ENCODE measurements around the gene HSPB8.

The HSPB8 gene

DNA sequence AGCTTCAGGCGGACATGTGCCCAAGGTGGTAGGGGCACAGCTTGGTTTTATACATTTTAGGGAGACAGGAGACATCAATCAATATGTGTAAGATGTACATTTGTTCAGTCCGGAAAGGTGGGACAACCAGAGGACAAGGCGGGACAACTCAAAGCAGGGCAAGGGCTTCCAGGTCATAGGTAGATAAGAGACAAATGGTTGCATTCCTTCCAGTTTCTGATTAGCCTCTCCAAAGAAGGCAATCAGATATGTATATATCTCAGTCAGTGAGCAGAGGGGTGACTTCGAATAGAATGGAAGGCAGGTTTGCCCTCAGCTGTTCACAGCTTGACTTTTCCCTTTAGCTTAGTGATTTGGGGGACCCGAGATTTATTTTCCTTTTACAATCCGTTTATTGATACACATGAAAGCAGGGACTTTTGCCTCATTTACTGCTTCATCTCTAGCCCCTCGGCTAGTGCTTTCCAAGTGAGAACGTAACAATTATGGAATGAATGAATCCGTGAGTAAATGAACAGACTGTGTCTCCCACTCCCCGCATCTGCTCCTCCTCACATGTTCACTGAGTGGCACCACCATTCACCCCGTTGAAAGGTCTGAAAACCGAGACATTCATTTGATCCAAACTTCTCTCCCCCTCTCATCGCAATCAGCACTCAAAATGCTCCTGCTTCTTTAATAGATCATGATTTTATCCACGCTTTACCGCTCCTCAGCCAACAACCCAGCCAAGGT, 6.9 kb upstream of the HSPB8 start:
- no peak for DNase-seq

DNA sequence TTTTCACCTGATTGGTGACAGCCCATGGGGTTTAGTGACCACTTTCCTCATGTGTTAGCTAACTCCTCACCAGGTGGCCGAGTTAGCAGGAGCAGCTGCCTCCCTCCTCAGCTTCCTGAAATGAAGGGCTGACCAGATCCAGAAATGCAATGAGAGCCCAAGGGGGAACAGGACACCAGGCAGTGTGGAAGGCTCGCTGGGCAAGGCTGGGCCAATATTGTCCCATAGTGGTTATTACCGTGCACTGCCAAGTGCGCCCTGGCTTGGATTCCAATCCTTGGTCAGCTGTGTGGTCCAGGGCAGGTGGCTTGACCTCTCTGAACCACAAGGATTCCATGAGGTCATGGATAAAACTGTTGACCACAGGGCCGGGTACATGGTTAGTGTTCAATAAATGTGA, 3.6 kb upstream of the HSPB8 start:
- no peak for DNase-seq

DNA sequence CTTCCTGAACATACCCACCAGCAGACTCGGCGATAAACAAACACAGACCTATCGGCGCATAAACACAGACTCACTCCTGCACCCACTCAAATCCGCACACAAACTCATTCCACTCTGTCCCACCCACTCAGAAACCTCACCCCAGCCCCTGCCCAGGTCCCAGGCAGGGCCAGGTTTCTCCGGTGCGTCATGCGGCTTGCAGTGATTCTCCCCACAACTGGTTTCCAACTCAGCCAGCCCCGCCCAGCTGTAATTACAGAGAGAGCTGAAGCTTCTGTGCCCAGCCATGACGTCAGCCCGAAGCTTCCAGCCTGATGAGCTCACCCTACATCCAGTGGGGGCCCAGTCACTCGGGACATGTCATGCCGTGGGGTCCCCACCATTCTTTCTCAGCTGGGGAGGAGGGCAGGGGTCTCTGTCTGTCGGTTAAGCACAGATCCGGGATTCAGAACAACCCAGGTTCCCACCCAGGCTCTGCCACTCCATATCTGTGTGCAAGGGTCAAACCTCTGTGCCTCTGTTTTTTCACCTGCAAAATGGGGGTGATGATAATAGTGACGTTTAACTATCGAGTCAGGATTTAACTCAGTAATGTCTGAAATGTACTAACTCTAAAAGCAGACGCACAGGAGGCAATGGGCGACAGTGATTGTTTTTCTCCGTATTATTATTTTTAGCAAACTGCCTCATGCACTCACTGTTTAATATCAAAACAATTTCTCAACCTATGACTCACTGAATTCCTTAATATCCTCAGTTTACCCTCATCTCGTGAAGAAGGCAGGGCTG, 2.3 kb upstream of the HSPB8 start:
- DNase-seq, result peak; percentile 51

DNA sequence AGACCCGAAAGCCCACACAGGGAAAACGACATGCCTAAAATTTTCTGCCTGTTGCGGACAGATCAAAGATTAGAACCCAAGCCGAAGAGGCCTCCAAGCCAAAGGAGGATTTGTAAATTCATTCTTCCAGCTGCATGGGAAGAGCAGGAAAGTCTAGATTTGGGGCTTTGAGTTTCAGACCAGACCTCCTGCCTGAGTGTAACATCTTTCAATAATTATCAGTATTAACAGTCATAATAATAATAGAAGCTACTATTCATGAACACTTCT, 1.7 kb upstream of the HSPB8 start:
- no peak for DNase-seq

DNA sequence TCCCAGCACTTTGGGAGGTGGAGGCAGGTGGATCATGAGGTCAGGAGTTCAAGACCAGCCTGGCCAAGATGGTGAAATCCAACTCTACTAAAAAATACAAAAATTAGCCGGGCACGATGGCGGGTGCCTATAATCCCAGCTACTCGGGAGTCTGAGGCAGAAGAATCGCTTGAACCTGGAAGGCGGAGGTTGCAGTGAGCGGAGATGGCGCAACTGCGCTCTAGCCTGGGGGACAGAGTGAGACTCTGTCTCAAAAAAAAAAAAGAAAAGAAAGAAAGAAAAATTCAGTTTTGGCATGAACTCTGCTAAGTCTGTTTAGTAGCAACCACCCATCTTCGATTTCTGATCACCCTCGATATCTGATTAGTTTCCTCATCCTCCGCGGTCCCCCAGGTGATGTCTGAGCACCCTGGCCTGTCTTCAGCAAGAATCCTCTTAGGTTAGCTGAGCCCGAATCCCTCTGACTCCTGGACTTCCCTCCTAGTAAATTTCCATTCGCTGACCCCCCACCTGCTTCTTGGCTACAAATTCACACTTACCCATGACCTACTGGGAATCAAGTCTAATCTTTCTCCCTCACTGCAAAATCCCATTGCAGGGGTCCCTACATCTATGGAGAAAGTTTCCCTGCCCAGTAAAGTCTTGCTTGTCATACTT, 879 bp upstream of the HSPB8 start:
- no peak for DNase-seq

DNA sequence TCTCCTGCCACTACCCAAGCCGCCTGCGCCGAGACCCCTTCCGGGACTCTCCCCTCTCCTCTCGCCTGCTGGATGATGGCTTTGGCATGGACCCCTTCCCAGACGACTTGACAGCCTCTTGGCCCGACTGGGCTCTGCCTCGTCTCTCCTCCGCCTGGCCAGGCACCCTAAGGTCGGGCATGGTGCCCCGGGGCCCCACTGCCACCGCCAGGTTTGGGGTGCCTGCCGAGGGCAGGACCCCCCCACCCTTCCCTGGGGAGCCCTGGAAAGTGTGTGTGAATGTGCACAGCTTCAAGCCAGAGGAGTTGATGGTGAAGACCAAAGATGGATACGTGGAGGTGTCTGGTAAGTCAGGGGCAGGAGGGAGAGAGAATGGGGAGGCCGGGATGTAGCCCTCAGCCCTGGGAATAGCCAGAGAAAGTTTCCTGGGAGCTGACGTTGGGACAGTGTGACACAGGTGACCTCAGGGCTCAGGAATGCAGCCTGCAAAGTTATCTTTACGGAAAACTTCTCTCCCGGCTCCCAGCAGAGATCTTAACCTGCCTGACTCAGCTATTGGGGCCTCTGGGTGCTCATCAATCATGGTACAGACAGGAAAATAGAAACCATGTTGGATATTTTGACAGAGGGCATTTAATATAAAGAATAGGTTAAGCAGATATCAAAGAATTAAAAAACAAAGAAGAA, 747 bp downstream of the HSPB8 start:
- no peak for DNase-seq

DNA sequence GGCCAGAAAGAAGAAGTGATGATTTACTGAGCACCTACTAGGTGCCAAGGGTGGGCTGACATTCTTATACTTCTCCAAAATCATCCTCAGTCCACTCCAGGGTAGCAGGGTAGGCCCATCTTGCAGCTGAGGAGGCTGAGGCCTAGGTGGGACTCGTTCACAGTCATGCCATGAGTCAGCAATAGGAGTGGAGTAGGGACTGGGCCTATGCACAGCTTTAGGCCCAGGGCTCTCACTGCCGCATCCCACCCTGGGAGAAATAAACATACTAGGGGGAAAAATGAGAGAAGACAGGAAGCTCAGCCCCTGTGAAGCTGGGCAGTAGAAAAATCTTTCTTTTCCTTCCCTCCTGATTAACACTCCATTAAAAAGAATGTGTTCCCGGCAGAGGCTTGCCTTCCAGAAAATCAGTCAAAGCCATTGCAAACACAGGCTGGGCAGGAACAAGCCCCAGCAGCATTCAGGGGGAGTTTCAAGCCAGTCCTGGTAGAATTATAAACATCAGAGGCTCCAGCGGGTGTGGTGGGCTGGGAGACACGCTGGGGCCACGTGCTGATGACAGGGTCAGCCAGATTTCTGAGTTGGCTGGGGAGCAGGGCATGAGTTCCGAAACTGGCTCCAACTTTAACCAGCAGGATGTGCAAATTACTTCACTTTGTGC, 1.8 kb downstream of the HSPB8 start:
- no peak for DNase-seq

DNA sequence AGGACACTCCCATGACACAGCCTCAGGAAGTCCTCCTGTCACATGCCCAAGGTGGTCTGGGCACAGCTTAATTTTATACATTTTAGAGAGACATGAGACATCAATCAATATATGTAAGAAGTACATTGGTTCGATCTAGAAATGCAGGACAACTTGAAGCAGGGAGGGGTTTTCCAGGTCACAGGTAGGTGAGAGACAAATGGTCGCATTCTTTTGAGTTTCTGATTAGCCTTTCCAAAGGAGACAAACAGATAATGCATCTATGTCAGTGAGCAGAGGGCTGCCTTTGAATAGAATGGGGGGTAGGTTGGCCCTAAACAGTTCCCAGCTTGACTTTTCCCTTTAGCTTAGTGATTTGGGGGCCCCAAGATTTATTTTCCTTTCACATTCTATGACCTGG, 2.5 kb downstream of the HSPB8 start:
- no peak for DNase-seq

DNA sequence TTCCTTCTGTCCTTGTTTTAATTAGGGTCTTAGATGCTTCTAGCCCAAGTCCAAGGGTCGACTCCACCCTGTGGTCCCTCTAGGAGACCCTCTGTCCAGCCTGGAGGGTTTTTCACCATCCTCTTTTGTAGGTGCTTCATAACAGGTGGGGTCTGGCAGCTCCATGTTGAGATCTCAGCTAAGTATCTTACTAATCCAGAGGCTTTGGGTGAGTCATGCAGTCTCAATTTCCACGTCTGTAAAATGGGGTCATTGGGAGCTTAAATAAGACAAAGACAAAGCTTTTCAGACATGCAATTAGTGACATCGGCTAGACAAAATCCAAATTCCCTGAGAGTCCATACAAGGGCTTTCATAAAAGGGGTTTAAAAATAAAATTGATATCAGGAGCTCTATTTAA, 3.2 kb downstream of the HSPB8 start:
- no peak for DNase-seq

DNA sequence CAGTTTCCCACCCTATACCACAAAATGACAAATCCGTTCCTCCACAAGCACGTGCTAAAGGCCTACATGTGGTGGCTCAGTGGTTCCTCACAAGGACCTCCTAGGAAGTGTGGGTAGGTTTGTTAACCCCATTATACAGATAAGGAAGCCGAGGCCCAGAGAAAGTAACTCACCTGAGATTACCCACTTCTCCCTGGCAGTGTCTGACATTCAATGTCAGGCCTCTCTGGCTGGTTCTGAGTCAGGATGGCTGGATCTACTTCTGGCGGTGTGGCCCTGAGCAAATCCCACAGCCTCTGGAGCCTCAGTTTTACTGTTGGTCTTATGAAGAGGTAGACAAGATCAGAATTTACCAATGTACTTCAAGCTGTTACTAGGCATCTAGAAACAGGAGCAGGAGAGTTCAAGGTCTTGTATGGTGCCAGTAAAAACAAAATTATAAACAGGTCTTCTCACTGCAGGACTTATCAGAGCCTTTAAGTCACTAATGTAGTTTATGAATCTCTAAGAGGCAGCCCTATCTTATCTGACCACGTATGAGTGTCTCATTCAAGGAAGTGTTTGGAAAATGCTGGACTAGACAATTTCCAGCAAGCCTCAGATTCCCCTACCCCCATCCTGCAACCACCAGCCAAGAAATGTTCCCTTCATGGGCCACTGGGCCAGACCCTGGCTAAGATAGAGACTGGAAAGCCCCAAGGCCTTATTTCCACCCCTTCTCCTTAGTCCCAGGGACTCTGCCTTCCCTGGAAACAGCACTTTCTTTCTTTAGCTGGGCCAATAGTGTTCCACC, 4.2 kb downstream of the HSPB8 start:
- no peak for DNase-seq

DNA sequence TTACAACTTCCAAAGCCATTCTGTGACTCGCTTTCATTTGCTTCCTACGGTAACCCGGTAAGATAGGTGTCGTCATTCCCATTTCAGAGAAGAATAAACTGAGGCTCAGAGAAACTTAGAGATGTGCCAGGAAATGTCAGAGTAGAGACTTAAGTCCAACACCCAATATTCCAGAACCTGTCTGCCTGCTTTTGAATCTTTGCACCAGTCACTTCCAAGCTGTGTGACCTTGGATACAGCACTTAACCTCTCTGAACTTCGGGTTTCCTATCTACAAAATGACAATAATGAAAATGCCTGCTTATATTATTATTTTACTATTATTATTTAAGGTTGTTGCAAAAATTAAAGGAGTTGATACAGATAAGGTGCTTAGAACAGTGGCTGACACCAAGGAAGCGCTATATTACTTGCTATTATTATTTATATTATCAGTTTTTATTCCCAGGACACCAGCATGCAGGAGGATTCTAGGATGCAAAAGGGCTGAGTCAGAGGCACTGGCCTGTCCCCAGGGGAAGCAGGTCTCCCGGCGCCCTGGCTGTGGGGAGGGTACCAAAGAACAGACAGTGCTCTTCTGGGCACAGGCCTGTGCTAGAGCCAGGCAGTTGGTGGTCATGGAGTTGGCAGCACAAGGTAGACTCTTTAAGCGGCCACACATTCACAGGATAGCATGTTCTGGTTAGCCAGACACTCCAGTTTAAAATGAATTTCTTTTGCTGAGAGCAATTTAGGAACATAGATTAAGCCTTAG, 5.4 kb downstream of the HSPB8 start:
- DNase-seq, result no peak

DNA sequence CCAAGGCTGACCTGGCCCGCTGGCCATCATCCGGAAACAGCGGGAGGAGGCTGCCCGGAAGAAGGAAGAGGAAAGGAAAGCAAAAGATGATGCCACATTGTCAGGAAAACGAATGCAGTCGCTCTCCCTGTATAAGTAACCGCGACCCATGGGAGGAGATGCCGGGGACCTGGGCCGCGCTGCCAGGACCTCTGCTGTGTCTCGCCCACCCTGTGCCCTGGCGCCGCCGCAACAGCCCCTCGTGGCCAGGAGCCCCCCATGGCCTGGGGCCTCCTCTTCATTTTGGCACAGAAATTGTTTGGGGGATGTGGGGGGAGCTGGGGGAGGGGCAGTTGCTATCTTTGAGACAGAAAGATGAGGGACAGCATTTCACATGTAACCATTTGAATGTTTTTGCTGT, 16.5 kb downstream of the HSPB8 start:
- DNase-seq, result no peak

DNA sequence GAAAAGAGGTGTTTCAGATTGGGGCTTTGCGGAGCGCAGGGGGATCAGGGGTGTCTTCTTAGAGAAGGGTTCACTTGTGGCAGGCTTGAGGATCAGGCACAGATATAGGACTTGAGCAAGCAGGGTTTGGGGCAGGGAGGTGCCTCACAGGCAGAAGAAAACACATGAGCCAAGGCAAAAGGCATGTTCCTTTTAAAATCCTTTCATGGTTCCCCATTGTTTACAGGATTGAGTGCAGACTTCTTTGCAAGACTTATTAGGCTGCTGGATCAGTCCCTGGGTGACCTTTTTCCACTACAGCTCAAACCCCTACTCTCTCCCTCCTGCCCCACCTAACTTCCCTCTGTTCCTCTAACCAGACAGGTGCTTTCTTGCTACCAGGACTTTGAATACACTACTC, 19.7 kb downstream of the HSPB8 start:
- DNase-seq, result no peak

DNA sequence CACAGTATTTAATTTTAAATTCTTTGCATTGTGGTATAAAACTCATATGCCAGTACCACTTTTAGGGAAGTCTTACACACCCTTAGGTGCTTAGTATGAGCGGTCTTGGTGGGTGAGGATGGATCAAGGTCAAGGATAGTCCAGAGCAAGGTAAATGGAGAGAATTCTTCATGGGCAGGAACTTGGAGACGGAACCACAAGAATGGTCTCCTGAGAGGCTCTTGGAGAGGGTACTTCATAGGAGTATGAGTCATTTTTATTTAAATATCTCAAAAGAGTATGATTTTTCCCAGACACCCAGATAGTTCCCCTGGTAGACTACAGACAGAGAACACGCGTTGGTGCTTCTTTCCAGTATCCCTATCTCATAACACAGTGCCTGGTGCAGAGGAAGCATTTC, 21.9 kb downstream of the HSPB8 start:
- DNase-seq, result no peak

DNA sequence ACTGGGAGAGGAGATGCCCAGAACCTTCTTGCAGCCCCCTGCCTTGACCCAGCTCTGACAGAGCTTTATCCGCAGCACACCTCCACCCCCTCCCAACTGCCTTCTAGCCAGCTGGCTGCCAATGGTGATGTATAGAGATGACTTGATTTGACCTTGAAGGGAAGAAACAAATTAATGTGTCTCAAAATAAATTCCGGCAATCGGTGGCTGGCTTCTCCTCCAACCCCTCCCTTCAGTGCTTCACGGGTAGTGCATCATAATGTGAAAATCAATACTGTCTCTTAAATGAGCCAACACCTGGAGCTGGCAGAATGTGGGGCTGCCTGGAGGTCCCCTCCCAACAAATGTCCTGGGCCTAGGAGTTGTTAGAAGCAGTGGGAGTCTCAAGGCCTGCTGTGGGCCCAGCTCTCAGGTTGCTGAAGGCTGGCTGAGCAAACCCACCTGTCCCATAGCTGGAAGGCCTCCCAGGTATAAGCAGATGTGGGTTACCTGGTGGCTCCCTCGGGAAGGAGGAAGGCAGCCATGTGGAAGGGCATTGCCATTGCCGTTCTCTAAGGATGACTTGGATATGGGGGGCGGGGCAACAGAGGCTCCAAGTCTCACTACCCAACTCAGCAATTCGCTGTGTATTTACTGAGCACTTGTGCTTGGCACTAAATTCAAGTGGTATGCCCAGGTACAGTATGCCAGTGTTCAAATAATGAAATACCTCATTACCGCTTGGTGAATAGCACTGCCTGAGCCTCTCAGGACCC, 23.2 kb downstream of the HSPB8 start:
- no peak for DNase-seq

DNA sequence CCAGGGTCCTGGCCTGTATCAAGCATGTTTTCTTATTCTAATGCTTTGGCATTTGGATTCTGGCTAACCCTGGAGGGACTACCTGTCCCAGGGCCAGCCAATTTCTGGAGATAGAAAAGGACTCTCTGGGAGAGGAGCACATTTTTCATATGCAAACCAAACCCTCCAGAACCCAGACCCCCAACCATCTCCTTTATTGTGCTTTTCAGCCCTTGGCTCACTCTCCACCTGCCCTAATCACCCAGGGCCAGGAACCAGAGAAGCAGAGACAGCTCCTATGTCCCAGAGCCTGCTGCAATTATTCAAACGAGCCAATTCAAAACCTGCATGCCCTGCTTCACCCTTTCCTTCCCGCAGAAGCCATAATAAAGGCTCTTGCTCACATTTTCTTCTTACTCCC, 23.8 kb downstream of the HSPB8 start:
- no peak for DNase-seq

DNA sequence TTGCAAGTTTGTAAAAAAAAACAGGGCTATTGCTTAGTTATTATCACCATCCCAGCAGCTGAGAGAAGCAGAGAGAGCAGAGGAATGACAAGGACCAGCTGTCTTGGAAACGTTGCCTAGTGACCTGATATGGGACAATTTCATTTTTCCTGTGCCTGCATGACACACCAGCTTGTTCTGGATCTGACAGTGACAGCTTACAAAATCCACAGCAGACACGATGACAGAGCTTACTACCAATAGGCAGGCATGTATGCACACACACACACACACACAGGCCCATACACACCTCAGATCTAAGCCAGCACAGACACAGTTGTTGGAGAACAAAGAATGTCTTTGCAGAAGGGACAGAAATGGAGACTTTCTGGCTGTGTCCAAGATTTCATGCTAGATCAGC, 25.4 kb downstream of the HSPB8 start:
- no peak for DNase-seq

DNA sequence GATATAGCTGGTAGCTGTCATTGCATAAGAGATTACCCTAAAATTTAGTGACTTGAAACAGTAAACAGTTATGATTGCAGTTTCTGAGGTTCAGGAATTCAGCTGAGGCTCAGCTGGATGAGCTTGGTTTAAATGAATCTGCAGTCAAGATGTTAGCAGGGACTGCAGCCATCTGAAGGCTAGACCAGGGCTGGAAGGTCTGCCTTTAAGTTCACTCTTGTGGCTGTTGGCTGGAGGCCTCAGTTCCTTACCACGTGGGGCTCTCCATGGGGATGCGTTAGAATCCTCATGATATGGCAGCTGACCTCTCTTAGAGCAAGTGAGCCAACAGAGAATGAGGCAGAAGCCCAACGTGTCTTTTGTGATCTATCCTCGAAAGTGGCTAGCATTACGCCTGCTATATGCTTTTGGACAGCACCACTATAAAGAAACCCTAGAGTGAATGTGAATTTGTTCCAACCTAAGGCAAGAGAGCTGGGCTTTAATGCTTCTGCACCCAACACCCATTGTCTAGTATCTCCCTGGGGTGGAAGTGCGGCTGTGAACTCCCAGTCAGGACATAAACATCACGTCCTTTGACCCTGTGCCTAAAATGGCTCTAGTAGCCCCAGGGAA, 26.0 kb downstream of the HSPB8 start:
- no peak for DNase-seq

DNA sequence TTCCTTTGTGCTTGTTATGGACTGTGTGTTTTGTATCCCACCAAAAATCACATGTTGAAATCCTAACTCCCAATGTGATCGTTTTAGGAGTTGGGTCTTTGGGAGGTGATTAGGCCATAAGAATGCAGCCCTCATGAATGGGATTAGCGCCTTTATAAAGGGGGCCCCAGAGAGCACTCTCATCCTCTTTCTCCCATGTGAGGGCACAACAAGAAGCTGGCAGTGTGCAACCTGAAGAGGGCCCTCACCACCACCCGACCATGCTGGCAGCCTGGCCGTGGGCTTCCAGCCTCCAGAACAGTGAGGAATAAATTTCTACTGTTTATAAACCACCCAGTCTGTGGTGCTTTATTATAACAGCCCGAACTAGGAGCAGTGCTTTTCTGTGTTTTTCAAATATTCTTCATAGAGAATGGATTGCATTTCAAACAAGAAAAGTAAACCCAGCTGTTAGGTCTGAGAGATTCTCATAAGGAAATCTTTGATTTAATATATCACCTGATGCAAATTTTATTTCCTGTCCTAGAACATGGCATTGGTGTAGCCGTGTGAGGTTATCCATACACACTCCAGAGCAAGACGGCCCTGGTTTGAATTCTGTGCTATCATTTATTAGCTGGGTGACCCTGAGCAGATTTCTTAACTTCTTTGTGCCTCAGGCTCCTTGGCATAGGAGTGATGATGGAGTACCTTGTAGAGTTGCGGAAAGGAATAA, 27.8 kb downstream of the HSPB8 start:
- no peak for DNase-seq

DNA sequence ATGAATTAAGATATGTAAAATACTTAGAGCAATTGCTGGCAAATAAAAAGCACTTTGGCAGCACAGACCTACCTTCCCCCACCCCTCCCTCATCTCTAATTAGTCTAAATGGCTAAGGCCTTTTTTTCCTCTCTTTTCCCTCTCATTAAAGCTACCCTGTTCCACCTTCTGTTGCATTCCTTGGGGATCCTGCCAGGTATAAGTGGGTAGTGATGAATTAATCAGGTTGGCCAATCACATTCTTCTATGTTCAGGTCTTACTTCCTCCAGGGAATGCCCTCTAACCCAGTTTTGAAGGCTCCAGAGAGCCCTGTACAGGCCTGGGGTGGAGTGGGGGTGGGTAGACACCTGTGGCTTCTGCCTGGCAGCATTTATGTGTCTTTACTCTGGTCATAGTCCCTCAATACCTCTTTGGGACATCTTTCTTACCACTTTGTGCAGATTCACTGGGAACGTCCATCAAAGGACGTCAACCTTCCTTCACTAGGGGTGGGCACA, 28.4 kb downstream of the HSPB8 start:
- no peak for DNase-seq

Data from NCI-H446 treated with DMSO at 0.1 percent for 48 hours (cell line).